GM18867 (cell line): ENCODE results near the gene TMEM131L.

Experiments used
- ATAC-seq: cut with Tn5 transposase; IDR thresholded peaks from one replicate; pipeline ENCODE4 v1.9.1; 2021; ENCODE audit warnings: mild to moderate bottlenecking, moderate library complexity; ENCODE audit not compliant: unreplicated experiment

The TMEM131L gene

GRCh38 chr4:153676984-153677383 is 210.8 kb downstream of the TMEM131L start:
- ATAC-seq, result no peak

GRCh38 chr4:153679486-153679885 is 213.3 kb downstream of the TMEM131L start:
- ATAC-seq, result no peak

GRCh38 chr4:153683763-153684181 is 217.6 kb downstream of the TMEM131L start:
- ATAC-seq, result no peak

- ATAC-seq, result peak; percentile 93
These were observed 218.2 kb downstream of the TMEM131L start, which contains the start of gene TLR2 for GRCh38 chr4:153684182-153684970. TLR2 (plus strand) TSS chr4:153684280; CDS start chr4:153702908, 18,628 bp downstream.

- ATAC-seq, result peak; percentile 17
These were observed 218.8 kb downstream of the TMEM131L start for GRCh38 chr4:153684971-153685371.
